Measurements from ENCODE around the gene WDR82.

Gene WDR82

GRCh38 chr3:52221141-52221562 lies 57.3 kb downstream of the WDR82 start:
- Histone ChIP-seq H3K18ac (ENCODE audit: low read depth in 1 of 2, low read length in 2 of 2) (no peak overlapping the region), H3K4me3 (ENCODE audit: insufficient read depth in 1 of 2, low read depth in 1 of 2, low read length in 2 of 2) (no peak overlapping the region), H2AFZ (ENCODE audit: low read depth, low read length) (no peak overlapping the region), H2BK12ac (ENCODE audit: low read length in 2 of 2) (no peak overlapping the region), H3K9me3 (ENCODE audit: control insufficient read depth, low read length) (no peaks in the 10 kb centered on the region), H3K14ac (ENCODE audit: low read length in 2 of 2) (no peak overlapping the region), H3K79me1 (replicated peaks; ENCODE audit: low read length, poor library complexity, severe bottlenecking) (no peaks in the 10 kb centered on the region), H3K9ac (ENCODE audit: low read length) (no peak overlapping the region), H3K23ac (ENCODE audit: low read length in 2 of 2) (no peak overlapping the region), H2BK120ac (ENCODE audit: low read depth, low read length) (no peak overlapping the region), H3K4me2 (ENCODE audit: low read length, poor library complexity, severe bottlenecking) (no peak overlapping the region), H3K27ac (ENCODE audit: low read length, poor library complexity, severe bottlenecking) (no peak overlapping the region), H2AK5ac (ENCODE audit: low read length, severe bottlenecking) (no peak overlapping the region), H3K36me3 (ENCODE audit: control insufficient read depth in 1 of 2, insufficient read depth in 2 of 2, low read depth in 1 of 2, low read length in 2 of 2) (no peaks in the 10 kb centered on the region), H4K91ac (ENCODE audit: low read length) (no peak overlapping the region), H4K8ac (ENCODE audit: low read length) (no peak overlapping the region), H3K4ac (ENCODE audit: low read depth in 1 of 2, low read length in 2 of 2) (no peak overlapping the region), H3K4me1 (ENCODE audit: control insufficient read depth, insufficient read depth, low read depth, low read length) (peaks cover 9% of the 10 kb centered on the region), H2BK15ac (ENCODE audit: low read depth, poor library complexity, severe bottlenecking) (no peak overlapping the region), H2BK5ac (ENCODE audit: low read depth, low read length, poor library complexity, severe bottlenecking) (no peak overlapping the region), H3K27me3 (ENCODE audit: control insufficient read depth in 1 of 2, insufficient read depth in 1 of 2, low read length in 2 of 2) (peaks cover 0 to 7% of the 10 kb centered on the region in 2 experiments)
- 95% methylated on average over 27 of the region's 27 CpGs for WGBS
- no peak for DNase-seq

GRCh38 chr3:52220380-52221026 lies 57.9 kb downstream of the WDR82 start:
- Histone ChIP-seq H3K36me3 (ENCODE audit: control insufficient read depth in 1 of 2, insufficient read depth in 2 of 2, low read depth in 1 of 2, low read length in 2 of 2) (peaks cover 5 to 6% of the 10 kb centered on the region in 2 experiments), H3K9ac (ENCODE audit: low read length) (no peak overlapping the region), H3K27ac (ENCODE audit: low read length, poor library complexity, severe bottlenecking) (no peak overlapping the region), H2BK15ac (ENCODE audit: low read depth, poor library complexity, severe bottlenecking) (no peak overlapping the region), H3K79me1 (replicated peaks; ENCODE audit: low read length, poor library complexity, severe bottlenecking) (no peaks in the 10 kb centered on the region), H2BK120ac (ENCODE audit: low read depth, low read length) (no peak overlapping the region), H4K8ac (ENCODE audit: low read length) (no peak overlapping the region), H3K4me3 (ENCODE audit: insufficient read depth in 1 of 2, low read depth in 1 of 2, low read length in 2 of 2) (no peak overlapping the region), H3K27me3 (ENCODE audit: control insufficient read depth in 1 of 2, insufficient read depth in 1 of 2, low read length in 2 of 2) (peaks cover 0 to under 1% of the 10 kb centered on the region in 2 experiments), H3K4me1 (ENCODE audit: control insufficient read depth, insufficient read depth, low read depth, low read length) (peaks cover 9% of the 10 kb centered on the region), H2BK5ac (ENCODE audit: low read depth, low read length, poor library complexity, severe bottlenecking) (no peak overlapping the region), H2BK12ac (ENCODE audit: low read length in 2 of 2) (no peak overlapping the region), H3K9me3 (ENCODE audit: control insufficient read depth, low read length) (no peaks in the 10 kb centered on the region), H3K18ac (ENCODE audit: low read depth in 1 of 2, low read length in 2 of 2) (no peak overlapping the region), H2AFZ (ENCODE audit: low read depth, low read length) (no peak overlapping the region), H3K14ac (ENCODE audit: low read length in 2 of 2) (no peak overlapping the region), H3K23ac (ENCODE audit: low read length in 2 of 2) (no peak overlapping the region), H4K91ac (ENCODE audit: low read length) (no peak overlapping the region), H3K4ac (ENCODE audit: low read depth in 1 of 2, low read length in 2 of 2) (no peak overlapping the region), H3K4me2 (ENCODE audit: low read length, poor library complexity, severe bottlenecking) (no peak overlapping the region), H2AK5ac (ENCODE audit: low read length, severe bottlenecking) (no peak overlapping the region)
- WGBS = 23% methylated on average over 9 of the region's 9 CpGs
- DNase-seq = peak; percentile 71

- no peak overlapping the region for H2AK5ac ChIP-seq (ENCODE audit: low read length, severe bottlenecking)
- H3K79me1 ChIP-seq (replicated peaks; ENCODE audit: low read length, poor library complexity, severe bottlenecking) = no peaks in the 10 kb centered on the region
- no peak overlapping the region for H4K91ac ChIP-seq (ENCODE audit: low read length)
- H3K9me3 ChIP-seq (ENCODE audit: control insufficient read depth, low read length) = no peaks in the 10 kb centered on the region
- no peak overlapping the region for H3K18ac ChIP-seq (ENCODE audit: low read depth in 1 of 2, low read length in 2 of 2)
- peaks cover 19 to 20% of the 10 kb centered on the region in 2 experiments for H3K36me3 ChIP-seq (ENCODE audit: control insufficient read depth in 1 of 2, insufficient read depth in 2 of 2, low read depth in 1 of 2, low read length in 2 of 2)
- H2AFZ ChIP-seq (ENCODE audit: low read depth, low read length) = no peak overlapping the region
- no peak overlapping the region for H2BK15ac ChIP-seq (ENCODE audit: low read depth, poor library complexity, severe bottlenecking)
- H3K4ac ChIP-seq (ENCODE audit: low read depth in 1 of 2, low read length in 2 of 2) = no peak overlapping the region
- no peak overlapping the region for H3K9ac ChIP-seq (ENCODE audit: low read length)
- H3K14ac ChIP-seq (ENCODE audit: low read length in 2 of 2) = no peak overlapping the region
- WGBS = 77% methylated on average over 6 of the region's 6 CpGs
- H2BK12ac ChIP-seq (ENCODE audit: low read length in 2 of 2) = no peak overlapping the region
- peaks cover 9% of the 10 kb centered on the region for H3K4me1 ChIP-seq (ENCODE audit: control insufficient read depth, insufficient read depth, low read depth, low read length)
- H3K4me3 ChIP-seq (ENCODE audit: insufficient read depth in 1 of 2, low read depth in 1 of 2, low read length in 2 of 2) = no peak overlapping the region
- H3K27ac ChIP-seq (ENCODE audit: low read length, poor library complexity, severe bottlenecking) = no peak overlapping the region
- H3K4me2 ChIP-seq (ENCODE audit: low read length, poor library complexity, severe bottlenecking) = no peak overlapping the region
- H4K8ac ChIP-seq (ENCODE audit: low read length) = no peak overlapping the region
- DNase-seq = no peak
- H2BK120ac ChIP-seq (ENCODE audit: low read depth, low read length) = no peak overlapping the region
- H2BK5ac ChIP-seq (ENCODE audit: low read depth, low read length, poor library complexity, severe bottlenecking) = no peak overlapping the region
- no peaks in the 10 kb centered on the region for H3K27me3 ChIP-seq (ENCODE audit: control insufficient read depth in 1 of 2, insufficient read depth in 1 of 2, low read length in 2 of 2)
- H3K23ac ChIP-seq (ENCODE audit: low read length in 2 of 2) = no peak overlapping the region
These were observed 59.4 kb downstream of the WDR82 start for GRCh38 chr3:52218937-52219650.

- Histone ChIP-seq H3K18ac (ENCODE audit: low read depth in 1 of 2, low read length in 2 of 2) (no peak overlapping the region), H2AK5ac (ENCODE audit: low read length, severe bottlenecking) (no peak overlapping the region), H3K4ac (ENCODE audit: low read depth in 1 of 2, low read length in 2 of 2) (no peak overlapping the region), H2BK120ac (ENCODE audit: low read depth, low read length) (no peak overlapping the region), H3K4me1 (ENCODE audit: control insufficient read depth, insufficient read depth, low read depth, low read length) (peaks cover 9% of the 10 kb centered on the region), H3K23ac (ENCODE audit: low read length in 2 of 2) (no peak overlapping the region), H3K79me1 (replicated peaks; ENCODE audit: low read length, poor library complexity, severe bottlenecking) (no peaks in the 10 kb centered on the region), H2BK15ac (ENCODE audit: low read depth, poor library complexity, severe bottlenecking) (no peak overlapping the region), H3K4me2 (ENCODE audit: low read length, poor library complexity, severe bottlenecking) (no peak overlapping the region), H3K27me3 (ENCODE audit: control insufficient read depth in 1 of 2, insufficient read depth in 1 of 2, low read length in 2 of 2) (no peaks in the 10 kb centered on the region), H3K36me3 (ENCODE audit: control insufficient read depth in 1 of 2, insufficient read depth in 2 of 2, low read depth in 1 of 2, low read length in 2 of 2) (peaks cover 22 to 25% of the 10 kb centered on the region in 2 experiments), H4K8ac (ENCODE audit: low read length) (no peak overlapping the region), H3K9me3 (ENCODE audit: control insufficient read depth, low read length) (no peaks in the 10 kb centered on the region), H4K91ac (ENCODE audit: low read length) (peak overlapping the region; percentile 8), H3K27ac (ENCODE audit: low read length, poor library complexity, severe bottlenecking) (no peak overlapping the region), H2AFZ (ENCODE audit: low read depth, low read length) (no peak overlapping the region), H3K14ac (ENCODE audit: low read length in 2 of 2) (no peak overlapping the region), H3K9ac (ENCODE audit: low read length) (no peak overlapping the region), H2BK12ac (ENCODE audit: low read length in 2 of 2) (no peak overlapping the region), H3K4me3 (ENCODE audit: insufficient read depth in 1 of 2, low read depth in 1 of 2, low read length in 2 of 2) (no peak overlapping the region), H2BK5ac (ENCODE audit: low read depth, low read length, poor library complexity, severe bottlenecking) (no peak overlapping the region)
- DNase-seq = no peak
- 91% methylated on average over 8 of the region's 12 CpGs for WGBS
These were observed 60.0 kb downstream of the WDR82 start for GRCh38 chr3:52218454-52218853.

Data from mesenchymal stem cell (in vitro differentiated cells and primary cell).